Loucy (cell line): ENCODE measurements around the gene AGTRAP.

Source experiments
- H2AFZ ChIP-seq: fragments of 200-600 bp; sonication (generic); 2 replicates; pipeline ENCODE4 v1.6.0; 2016; ENCODE audit warnings: antibody characterized with exemption, mild to moderate bottlenecking, low read length, moderate library complexity
- H3F3A ChIP-seq: fragments of 200-600 bp; 2 replicates; pipeline ENCODE4 v1.6.0; 2016; ENCODE audit warnings: antibody characterized with exemption, low read depth, mild to moderate bottlenecking
- H3K27me3 ChIP-seq: fragments of 200-600 bp; sonication (generic); 2 replicates; pipeline ENCODE4 v1.6.1; 2014; ENCODE audit warnings: low read length, mild to moderate bottlenecking; ENCODE audit not compliant: insufficient read depth, poor library complexity, severe bottlenecking
- H3K36me3 ChIP-seq: fragments of 200-600 bp; sonication (generic); 2 replicates; pipeline ENCODE4 v1.6.1; 2016; ENCODE audit warnings: low read length; ENCODE audit not compliant: insufficient read depth
- H3K4me1 ChIP-seq: fragments of 200-600 bp; sonication (generic); 2 replicates; pipeline ENCODE4 v1.5.1; 2014; ENCODE audit warnings: low read length, mild to moderate bottlenecking; ENCODE audit not compliant: insufficient read depth, poor library complexity, severe bottlenecking
- H3K4me2 ChIP-seq: fragments of 200-600 bp; sonication (generic); 2 replicates; pipeline ENCODE4 v1.6.0; 2014; ENCODE audit warnings: antibody characterized with exemption, low read length, low read depth, mild to moderate bottlenecking; ENCODE audit not compliant: poor library complexity, severe bottlenecking
- H3K4me3 ChIP-seq: fragments of 200-600 bp; sonication (generic); 2 replicates; pipeline ENCODE4 v1.5.1; 2014; ENCODE audit warnings: low read length, mild to moderate bottlenecking, mixed read lengths; ENCODE audit not compliant: poor library complexity, severe bottlenecking
- H3K79me2 ChIP-seq: fragments of 200-600 bp; sonication (generic); 2 replicates; pipeline ENCODE4 v1.6.1; 2014; ENCODE audit warnings: low read length; ENCODE audit not compliant: insufficient read depth
- H3K9ac ChIP-seq: fragments of 200-600 bp; sonication (generic); 2 replicates; pipeline ENCODE4 v1.6.0; 2014; ENCODE audit warnings: mild to moderate bottlenecking, low read depth, low read length, moderate library complexity; ENCODE audit not compliant: poor library complexity, severe bottlenecking
- H3K9me2 ChIP-seq: fragments of 200-600 bp; sonication (generic); replicated peaks from 2 replicates; pipeline ENCODE4 v1.6.1; 2016; ENCODE audit warnings: low read depth, low read length, mixed read lengths
- H3K9me3 ChIP-seq: fragments of 200-600 bp; sonication (generic); 2 replicates; pipeline ENCODE4 v1.6.1; 2014; ENCODE audit warnings: mild to moderate bottlenecking, antibody characterized with exemption, low read length, low read depth; ENCODE audit not compliant: insufficient read depth
- H4K20me1 ChIP-seq: fragments of 200-600 bp; sonication (generic); 2 replicates; pipeline ENCODE4 v1.6.0; 2014; ENCODE audit warnings: antibody characterized with exemption, low read length, mild to moderate bottlenecking; ENCODE audit not compliant: insufficient read depth, poor library complexity, severe bottlenecking
- CTCF ChIP-seq: fragments of 200-600 bp; sonication (generic); conservative IDR thresholded peaks from 2 replicates; pipeline ENCODE4 v1.5.1; 2014; ENCODE audit warnings: mild to moderate bottlenecking, antibody characterized with exemption, low read length
- EZH2phosphoT487 ChIP-seq: fragments of 200-600 bp; IDR thresholded peaks from 2 replicates; pipeline ENCODE4 v1.6.1; 2018; ENCODE audit warnings: antibody characterized with exemption, mild to moderate bottlenecking, moderate library complexity, borderline replicate concordance

The AGTRAP gene

DNA sequence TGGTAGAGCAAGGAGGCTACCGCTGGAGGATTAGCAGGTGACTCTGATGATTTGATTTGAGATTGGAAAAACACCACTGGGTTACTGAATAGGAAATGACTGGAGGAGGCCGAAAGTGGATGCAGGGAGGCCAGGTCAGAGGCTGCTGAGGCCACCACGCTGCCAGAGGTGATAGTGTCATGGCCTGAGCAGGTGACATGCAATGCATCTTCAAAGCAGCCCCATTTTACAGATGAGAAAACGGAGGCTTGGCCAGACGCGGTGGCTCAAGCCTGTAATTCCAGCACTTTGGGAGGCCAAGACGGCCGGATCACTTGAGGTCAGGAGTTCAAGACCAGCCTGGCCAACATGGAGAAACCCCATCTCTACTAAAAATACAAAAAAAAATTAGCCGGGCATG lies 38.8 kb downstream of the AGTRAP start:
- Histone ChIP-seq H3K4me2 (no peak overlapping the region), H3K4me3 (no peak overlapping the region), H3K9me2 (no peaks in the 10 kb centered on the region), H3F3A (no peaks in the 10 kb centered on the region), H3K9ac (no peak overlapping the region), H2AFZ (no peak overlapping the region), H3K36me3 (no peaks in the 10 kb centered on the region), H3K27me3 (no peaks in the 10 kb centered on the region), H3K9me3 (no peaks in the 10 kb centered on the region), H4K20me1 (no peaks in the 10 kb centered on the region), H3K4me1 (no peaks in the 10 kb centered on the region), H3K79me2 (no peaks in the 10 kb centered on the region)
- no peak for TF ChIP-seq EZH2phosphoT487
- no peak for TF ChIP-seq CTCF

- Histone ChIP-seq H3K4me1 (no peaks in the 10 kb centered on the region), H3K9me3 (no peaks in the 10 kb centered on the region), H3K4me2 (no peak overlapping the region), H2AFZ (no peak overlapping the region), H3K9me2 (no peaks in the 10 kb centered on the region), H4K20me1 (no peaks in the 10 kb centered on the region), H3K36me3 (no peaks in the 10 kb centered on the region), H3K27me3 (no peaks in the 10 kb centered on the region), H3F3A (no peaks in the 10 kb centered on the region), H3K4me3 (no peak overlapping the region), H3K79me2 (no peaks in the 10 kb centered on the region), H3K9ac (no peak overlapping the region)
- TF ChIP-seq CTCF: no peak
- TF ChIP-seq EZH2phosphoT487: no peak
Observed at GRCh38 chr1:11777658-11778322, 41.9 kb downstream of the AGTRAP start.

DNA sequence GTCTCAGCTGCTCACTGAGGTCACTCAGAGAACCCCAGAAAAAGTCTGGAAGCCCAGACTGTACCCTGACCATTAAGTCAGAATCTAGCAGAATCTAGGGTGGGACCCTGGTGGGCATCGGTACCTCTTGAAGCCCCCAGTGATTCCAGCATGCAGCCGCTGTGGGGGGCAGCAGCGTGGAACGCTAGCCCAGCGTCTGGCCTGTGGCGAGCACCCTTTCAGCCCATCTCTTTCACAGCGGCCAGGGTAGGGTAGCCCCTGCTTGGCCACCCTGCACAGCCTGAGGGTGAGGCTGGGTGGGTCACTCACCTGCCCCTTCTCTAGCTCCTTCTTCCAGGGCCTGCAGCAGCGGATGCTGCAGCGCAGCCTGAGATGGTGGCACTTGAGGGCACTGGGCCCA lies 42.4 kb downstream of the AGTRAP start:
- Histone ChIP-seq H3K4me2 (no peak overlapping the region), H3K9me2 (no peaks in the 10 kb centered on the region), H3K36me3 (no peaks in the 10 kb centered on the region), H3K4me1 (no peaks in the 10 kb centered on the region), H3K9me3 (no peaks in the 10 kb centered on the region), H2AFZ (no peak overlapping the region), H3K4me3 (no peak overlapping the region), H3K79me2 (no peaks in the 10 kb centered on the region), H3K9ac (no peak overlapping the region), H4K20me1 (no peaks in the 10 kb centered on the region), H3F3A (no peaks in the 10 kb centered on the region), H3K27me3 (no peaks in the 10 kb centered on the region)
- TF ChIP-seq EZH2phosphoT487 (no peak), CTCF (no peak)
